Activated naive CD4-positive, alpha-beta T cell (primary cell): ENCODE results near the gene HELQ.

ENCODE experiments used
- DNase-seq, 4 experiments: peaks; one replicate each; lab custom pipeline; 2025; lab: John Stamatoyannopoulos, UW

The HELQ gene

GRCh38 chr4:83372931-83373330 lies 82.7 kb downstream of the HELQ start:
- no peak for DNase-seq

- DNase-seq: no peak
Measured at GRCh38 chr4:83371936-83372335, 83.7 kb downstream of the HELQ start.

GRCh38 chr4:83371235-83371634 lies 84.4 kb downstream of the HELQ start:
- no peak for DNase-seq

GRCh38 chr4:83370640-83370906 lies 85.0 kb downstream of the HELQ start:
- no peak for DNase-seq

GRCh38 chr4:83369831-83370639 lies 85.6 kb downstream of the HELQ start:
- no peak for DNase-seq

- DNase-seq: no peak
Measured at GRCh38 chr4:83364312-83364711, 91.3 kb downstream of the HELQ start.

GRCh38 chr4:83362492-83363329 lies 92.9 kb downstream of the HELQ start:
- DNase-seq: no peak

GRCh38 chr4:83361416-83362103 lies 94.1 kb downstream of the HELQ start:
- no peak for DNase-seq

GRCh38 chr4:83360018-83360417 lies 95.6 kb downstream of the HELQ start:
- no peak for DNase-seq

- no peak for DNase-seq
Measured at GRCh38 chr4:83358410-83358809, 97.2 kb downstream of the HELQ start.
